HCT116 (cell line): ENCODE measurements around the gene CHCHD3. TPM values are rescaled to one million over a fixed set of nuclear protein-coding genes. Genes with fewer than 3 reads are reported as not detected.

ENCODE experiments used
- ATAC-seq: fragments of 200-7000 bp; cut with Tn5 transposase; 2 replicates; pipeline ENCODE4 v1.9.1; 2020; ENCODE audit warnings: mild to moderate bottlenecking, moderate library complexity
- BruUV-seq: library from RNA; stranded (reverse); fragments of 400-500 nt; replicated peaks from 2 replicates; lab custom pipeline; 2021; lab: Mats Ljungman, UMichigan
- CTCF ChIA-PET: fragments of 300-600 bp; sonication (Branson Sonifier 250); formaldehyde crosslinking; loops from one replicate; lab custom pipeline; 2021; ENCODE audit warnings: antibody characterized with exemption; lab: Charles Lee
- POLR2A ChIA-PET: fragments of 300-600, 350-600 bp; sonication (Branson Sonifier 250); formaldehyde crosslinking; loops from one replicate; lab custom pipeline; 2021; ENCODE audit warnings: antibody characterized with exemption; lab: Charles Lee
- RAD21 ChIA-PET, 2 experiments: fragments of 300-600 bp; sonication (Branson Sonifier 250); formaldehyde crosslinking; loops; one replicate each; lab custom pipeline; 2023; ENCODE audit warnings: low total read pairs in 2 of 2; ENCODE audit not compliant: uncharacterized antibody in 2 of 2, unreplicated experiment in 2 of 2, low non-redundant PET in 1 of 2; lab: Charles Lee
- DNase-seq: peaks from one replicate; pipeline ENCODE4 v3.0.0-alpha.2; 2010; ENCODE audit warnings: low read depth, low spot score
- H2AFZ ChIP-seq: fragments of 200-600 bp; shearing (Covaris generic), sonication (generic); 2 replicates; pipeline ENCODE4 v1.6.1; 2017; ENCODE audit warnings: low read depth, mixed run types, mixed read lengths, antibody characterized with exemption, low read length; ENCODE audit not compliant: poor library complexity, severe bottlenecking
- H3K27ac ChIP-seq: 2 replicates; pipeline ENCODE4 v1.5.1; 2012; ENCODE audit warnings: low read depth, low read length
- H3K27me3 ChIP-seq: fragments of 200-600 bp; sonication (generic); 2 replicates; pipeline ENCODE4 v1.6.1; 2016; ENCODE audit warnings: mixed run types, low read length, mixed read lengths; ENCODE audit not compliant: insufficient read depth
- H3K36me3 ChIP-seq, 2 experiments: fragments of 200-500 bp in 1 of 2; fragments of 200-600 bp in 1 of 2; sonication (Bioruptor generic) in 1 of 2; sonication (generic) in 1 of 2; 2 replicates each; pipeline versions ENCODE4 v1.5.1 to v1.6.1; 2014 to 2016; ENCODE audit warnings: low read length in 2 of 2, inconsistent platforms in 1 of 2, mixed read lengths in 1 of 2, mixed run types in 1 of 2; ENCODE audit not compliant: insufficient read depth in 2 of 2, control insufficient read depth in 1 of 2
- H3K4me1 ChIP-seq, 2 experiments: fragments of 200-600 bp in 1 of 2; sonication (generic) in 1 of 2; 2 replicates each; pipeline versions ENCODE4 v1.5.1 to v1.6.1; 2012 to 2017; ENCODE audit warnings: low read length in 2 of 2, inconsistent platforms in 1 of 2, mild to moderate bottlenecking in 1 of 2, mixed read lengths in 1 of 2, mixed run types in 1 of 2, moderate library complexity in 1 of 2; ENCODE audit not compliant: insufficient read depth in 2 of 2, control insufficient read depth in 1 of 2
- H3K4me2 ChIP-seq: fragments of 200-600 bp; sonication (generic); 2 replicates; pipeline ENCODE4 v1.6.1; 2017; ENCODE audit warnings: mixed run types, low read length, mixed read lengths
- H3K4me3 ChIP-seq, 2 experiments: fragments of 200-600 bp in 1 of 2; sonication (generic) in 1 of 2; replicated peaks in 1 of 2; 2 replicates each; pipeline ENCODE4 v1.5.1; 2011 to 2016; ENCODE audit warnings: low read length in 2 of 2, control low read depth in 1 of 2, low read depth in 1 of 2, mild to moderate bottlenecking in 1 of 2, mixed read lengths in 1 of 2, mixed run types in 1 of 2
- H3K79me2 ChIP-seq: fragments of 200-600 bp; sonication (generic); 2 replicates; pipeline ENCODE4 v1.6.1; 2017; ENCODE audit warnings: mild to moderate bottlenecking, mixed run types, low read length, moderate library complexity, mixed read lengths; ENCODE audit not compliant: insufficient read depth
- H3K9ac ChIP-seq: fragments of 200-600 bp; sonication (generic); 2 replicates; pipeline ENCODE4 v1.6.1; 2016; ENCODE audit warnings: low read length, mixed read lengths
- H3K9me2 ChIP-seq: fragments of 200-600 bp; sonication (generic), shearing (Covaris generic); 2 replicates; pipeline ENCODE4 v1.6.1; 2017; ENCODE audit warnings: mixed run types, mild to moderate bottlenecking, moderate library complexity; ENCODE audit not compliant: insufficient read depth
- H3K9me3 ChIP-seq, 2 experiments: fragments of 200-500 bp in 1 of 2; fragments of 200-600 bp in 1 of 2; sonication (Bioruptor generic) in 1 of 2; sonication (generic) in 1 of 2; 2 replicates each; pipeline ENCODE4 v1.6.1; 2014 to 2017; ENCODE audit warnings: low read length in 2 of 2, mixed read lengths in 2 of 2, inconsistent platforms in 1 of 2, low read depth in 1 of 2, mild to moderate bottlenecking in 1 of 2, mixed run types in 1 of 2, moderate library complexity in 1 of 2; ENCODE audit not compliant: control insufficient read depth in 1 of 2, insufficient read depth in 1 of 2
- H4K20me1 ChIP-seq: fragments of 200-600 bp; sonication (generic), shearing (Covaris generic); 2 replicates; pipeline ENCODE4 v1.6.1; 2017; ENCODE audit warnings: mixed run types, mild to moderate bottlenecking, moderate library complexity; ENCODE audit not compliant: insufficient read depth
- ATF3 ChIP-seq: IDR thresholded peaks from 2 replicates; pipeline ENCODE4 v1.6.1; 2012
- CBX3 ChIP-seq: IDR thresholded peaks from 2 replicates; pipeline ENCODE4 v1.6.1; 2012; ENCODE audit warnings: low read depth
- CEBPB ChIP-seq: IDR thresholded peaks from 2 replicates; pipeline ENCODE4 v1.6.1; 2012; ENCODE audit warnings: low read depth
- ELF1 ChIP-seq: IDR thresholded peaks from 2 replicates; pipeline ENCODE4 v1.6.1; 2012; ENCODE audit warnings: low read depth, borderline replicate concordance
- EZH2phosphoT487 ChIP-seq: fragments of 200-600 bp; IDR thresholded peaks from 2 replicates; pipeline ENCODE4 v1.6.1; 2018; ENCODE audit warnings: antibody characterized with exemption, borderline replicate concordance
- MAX ChIP-seq: IDR thresholded peaks from 2 replicates; pipeline ENCODE4 v1.6.1; 2012
- POLR2A ChIP-seq: IDR thresholded peaks from 2 replicates; pipeline ENCODE4 v1.7.0; 2011; ENCODE audit warnings: borderline replicate concordance; ENCODE audit not compliant: insufficient read depth, insufficient read length; ENCODE audit errors: extremely low read depth
- POLR2AphosphoS5 ChIP-seq: IDR thresholded peaks from 2 replicates; pipeline ENCODE4 v1.6.1; 2011; ENCODE audit warnings: mild to moderate bottlenecking, low read depth, low read length, moderate library complexity
- RAD21 ChIP-seq: IDR thresholded peaks from 2 replicates; pipeline ENCODE4 v1.6.1; 2012; ENCODE audit warnings: low read depth, mild to moderate bottlenecking
- REST ChIP-seq: IDR thresholded peaks from 2 replicates; pipeline ENCODE4 v1.6.1; 2012; ENCODE audit warnings: low read depth
- TCF7L2 ChIP-seq: IDR thresholded peaks from 2 replicates; pipeline ENCODE4 v1.7.0; 2011; ENCODE audit warnings: borderline replicate concordance, inconsistent platforms; ENCODE audit not compliant: insufficient read depth, insufficient read length; ENCODE audit errors: extremely low read depth
- YY1 ChIP-seq: IDR thresholded peaks from 2 replicates; pipeline ENCODE4 v1.6.1; 2011; ENCODE audit warnings: low read length, low read depth, moderate library complexity, mild to moderate bottlenecking; ENCODE audit not compliant: insufficient replicate concordance; ENCODE audit errors: extremely low read depth
- ZNF274 ChIP-seq: fragments of 200-500 bp; sonication (Bioruptor generic); IDR thresholded peaks from 2 replicates; pipeline ENCODE4 v1.6.1; 2014; ENCODE audit warnings: mild to moderate bottlenecking, low read depth, low read length, inconsistent platforms
- intact Hi-C: fragments of 100-400 bp; cut with micrococcal nuclease; formaldehyde crosslinking; loops from 2 replicates; pipeline ENCODE4 v1.10.0; 2022
- total RNA-seq: library from RNA; stranded (reverse); gene quantifications from one replicate; pipeline ENCODE4 v1.2.1, GENCODE V29; 2021; ENCODE audit not compliant: unreplicated experiment
- TF ChIP-seq, protein P1 (sequence below), 3 experiments: fragments of 200-600 bp in 1 of 3; sonication (generic) in 1 of 3; IDR thresholded peaks in 2 of 3; conservative IDR thresholded peaks in 1 of 3; 2 replicates each; pipeline ENCODE4 v1.5.1; 2012 to 2017; ENCODE audit warnings: low read depth in 2 of 3, low read length in 2 of 3, antibody characterized with exemption in 1 of 3, borderline replicate concordance in 1 of 3, control low read depth in 1 of 3, mild to moderate bottlenecking in 1 of 3, mixed read lengths in 1 of 3, mixed run types in 1 of 3, moderate library complexity in 1 of 3; ENCODE audit not compliant: insufficient read depth in 1 of 3

Gene CHCHD3
- total RNA-seq, 1 experiment from 2014 or later, result 73.5 TPM

GRCh38 chr7:132825932-132826835 is 255.7 kb downstream of the CHCHD3 start:
- TF ChIP-seq YY1 (no peak), EZH2phosphoT487 (no peak), RAD21 (no peak), CBX3 (no peak), TCF7L2 (no peak), POLR2A (no peak), POLR2AphosphoS5 (no peak), CEBPB (no peak), MAX (no peak), REST (no peak), ATF3 (no peak), ELF1 (no peak), ZNF274 (no peak)
- TF ChIP-seq, protein P1, sequence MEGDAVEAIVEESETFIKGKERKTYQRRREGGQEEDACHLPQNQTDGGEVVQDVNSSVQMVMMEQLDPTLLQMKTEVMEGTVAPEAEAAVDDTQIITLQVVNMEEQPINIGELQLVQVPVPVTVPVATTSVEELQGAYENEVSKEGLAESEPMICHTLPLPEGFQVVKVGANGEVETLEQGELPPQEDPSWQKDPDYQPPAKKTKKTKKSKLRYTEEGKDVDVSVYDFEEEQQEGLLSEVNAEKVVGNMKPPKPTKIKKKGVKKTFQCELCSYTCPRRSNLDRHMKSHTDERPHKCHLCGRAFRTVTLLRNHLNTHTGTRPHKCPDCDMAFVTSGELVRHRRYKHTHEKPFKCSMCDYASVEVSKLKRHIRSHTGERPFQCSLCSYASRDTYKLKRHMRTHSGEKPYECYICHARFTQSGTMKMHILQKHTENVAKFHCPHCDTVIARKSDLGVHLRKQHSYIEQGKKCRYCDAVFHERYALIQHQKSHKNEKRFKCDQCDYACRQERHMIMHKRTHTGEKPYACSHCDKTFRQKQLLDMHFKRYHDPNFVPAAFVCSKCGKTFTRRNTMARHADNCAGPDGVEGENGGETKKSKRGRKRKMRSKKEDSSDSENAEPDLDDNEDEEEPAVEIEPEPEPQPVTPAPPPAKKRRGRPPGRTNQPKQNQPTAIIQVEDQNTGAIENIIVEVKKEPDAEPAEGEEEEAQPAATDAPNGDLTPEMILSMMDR (IDR thresholded peaks at IDR 0.05 in 2 of 3, conservative IDR thresholded peaks at IDR 0.05 in 1 of 3; ENCODE audit: borderline replicate concordance in 1 of 3, insufficient read depth in 1 of 3, low read depth in 2 of 3, low read length in 2 of 3), result no peak
- BruUV-seq, result no TSS peak
- Histone ChIP-seq H3K4me3 (no peak overlapping the region), H3K4me1 (no peaks in the 10 kb centered on the region), H4K20me1 (no peaks in the 10 kb centered on the region), H2AFZ (no peak overlapping the region), H3K9me2 (no peaks in the 10 kb centered on the region), H3K27me3 (no peaks in the 10 kb centered on the region), H3K9me3 (no peaks in the 10 kb centered on the region), H3K9ac (no peak overlapping the region), H3K27ac (no peak overlapping the region), H3K4me2 (no peak overlapping the region), H3K36me3 (no peaks in the 10 kb centered on the region), H3K79me2 (no peaks in the 10 kb centered on the region)
- ATAC-seq (no peak), DNase-seq (no peak)
- ChIA-PET POLR2A (no interaction called here), RAD21 (no interaction called here), CTCF (no interaction called here)
- intact Hi-C loops, result no loop called here
